SK-N-SH (cell line): ENCODE data around the gene LINC00305.

Experiments used
- CHD2 ChIP-seq: fragments of 150-350 bp; IDR thresholded peaks from 2 replicates; pipeline ENCODE4 v1.6.1; 2018; ENCODE audit warnings: low read length; ENCODE audit not compliant: partially characterized antibody
- CTCF ChIP-seq: fragments of 200-600 bp; sonication (generic); IDR thresholded peaks from 2 replicates; pipeline ENCODE4 v1.6.1; 2017; ENCODE audit warnings: antibody characterized with exemption, mild to moderate bottlenecking, moderate library complexity
- EZH2phosphoT487 ChIP-seq: fragments of 200-600 bp; sonication (generic); IDR thresholded peaks from 2 replicates; pipeline ENCODE4 v1.6.1; 2017; ENCODE audit warnings: low read depth, mixed run types, mild to moderate bottlenecking, antibody characterized with exemption, moderate library complexity, borderline replicate concordance
- FOSL2 ChIP-seq: IDR thresholded peaks from 2 replicates; pipeline ENCODE4 v1.4.0; 2012; ENCODE audit warnings: low read depth, mild to moderate bottlenecking, moderate library complexity, borderline replicate concordance
- FOXJ3 ChIP-seq: sonication (generic); formaldehyde crosslinking; IDR thresholded peaks from 2 replicates; pipeline ENCODE4 v1.5.1; 2020; ENCODE audit warnings: mild to moderate bottlenecking, missing genetic modification reagents
- NFIC ChIP-seq: IDR thresholded peaks from 2 replicates; pipeline ENCODE4 v1.4.0; 2012; ENCODE audit warnings: borderline replicate concordance
- POLR2AphosphoS5 ChIP-seq: IDR thresholded peaks from 2 replicates; pipeline ENCODE4 v1.6.1; 2012; ENCODE audit warnings: low read depth, low read length
- REST ChIP-seq: IDR thresholded peaks from 2 replicates; pipeline ENCODE4 v1.6.1; 2012; ENCODE audit warnings: mild to moderate bottlenecking, low read depth, low read length, moderate library complexity

DNA sequence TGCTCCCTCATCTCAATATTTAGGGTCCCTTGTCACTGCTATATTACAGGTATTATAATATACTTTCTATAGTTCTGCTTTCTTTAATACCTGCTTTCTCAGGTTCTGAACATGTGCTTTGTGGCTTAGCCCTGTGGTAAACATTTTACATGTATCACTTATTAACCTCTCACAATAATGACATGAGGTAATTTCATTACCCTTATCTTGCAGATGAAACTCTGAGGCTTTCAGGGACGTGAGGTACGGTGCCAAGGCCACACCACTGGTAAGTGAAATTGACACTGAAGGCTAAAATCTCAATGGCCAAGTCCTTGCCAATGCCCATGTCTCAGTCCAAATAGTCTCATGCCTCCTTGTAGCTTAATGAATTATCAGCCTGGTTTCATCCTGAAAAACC, 21.7 kb downstream of the LINC00305 start:
- TF ChIP-seq EZH2phosphoT487: no peak
- TF ChIP-seq CTCF: no peak
- no peak for TF ChIP-seq REST
- no peak for TF ChIP-seq POLR2AphosphoS5
- TF ChIP-seq FOXJ3: no peak
- TF ChIP-seq CHD2: no peak
- TF ChIP-seq FOSL2: no peak
- no peak for TF ChIP-seq NFIC
